Measurements from ENCODE around the gene RFX3.

The RFX3 gene

DNA sequence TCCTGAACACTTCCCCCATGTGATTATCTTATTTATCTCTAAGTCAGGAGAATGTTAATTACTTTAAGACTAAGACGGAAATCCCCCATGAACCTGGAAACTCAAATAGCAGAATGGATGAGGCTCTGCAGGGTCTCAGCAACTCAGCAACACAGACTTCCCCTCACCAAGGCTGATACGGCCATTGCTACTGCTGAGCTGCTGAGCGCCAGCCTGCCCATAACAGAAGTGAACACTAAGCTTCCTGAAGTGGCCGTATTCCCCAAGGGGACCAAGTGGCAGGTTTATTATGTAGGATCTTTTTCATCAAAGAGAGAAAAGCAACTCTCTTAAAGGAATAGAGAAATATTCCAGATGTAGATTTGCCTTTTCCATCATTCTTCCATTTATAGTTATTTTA, 311.1 kb downstream of the RFX3 start:
- no peak for DNase-seq (ENCODE audit: low read depth)

DNA sequence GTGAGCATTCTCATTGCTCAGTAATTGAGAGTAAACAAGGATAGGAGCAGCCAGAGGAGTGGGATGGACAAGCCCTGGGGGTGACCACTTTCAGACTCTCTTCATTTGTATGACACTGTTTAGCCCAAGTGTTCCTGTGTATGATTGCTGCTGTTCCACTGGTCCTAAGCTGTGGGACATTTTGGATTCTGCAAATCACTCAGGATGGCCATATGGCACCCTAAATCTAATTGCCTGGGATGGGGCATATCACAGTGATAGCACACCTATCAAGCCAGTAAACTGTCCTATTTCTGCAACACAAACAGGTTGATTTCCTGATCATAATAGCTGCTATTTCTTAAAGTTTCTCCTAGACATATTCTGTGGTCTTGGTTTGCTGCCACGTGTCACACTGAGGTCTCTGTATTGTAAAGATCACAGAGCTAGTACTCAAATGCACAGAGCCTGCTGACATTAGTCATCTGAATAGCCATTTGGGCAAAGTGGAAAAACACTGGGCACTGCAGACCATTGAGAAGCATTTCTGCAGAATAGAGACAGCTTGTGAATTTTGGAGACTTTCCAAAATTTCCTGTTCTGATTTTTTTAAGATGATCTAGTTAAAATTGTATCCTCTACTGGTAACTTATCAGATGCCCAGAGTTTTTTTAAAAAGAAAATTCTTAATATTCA, 320.2 kb downstream of the RFX3 start:
- no peak for DNase-seq (ENCODE audit: low read depth)

GRCh38 chr9:3200331-3200774, 325.4 kb downstream of the RFX3 start:
- DNase-seq (ENCODE audit: low read depth) = no peak

- DNase-seq (ENCODE audit: low read depth) = no peak
Measured at GRCh38 chr9:3193791-3194190, 332.0 kb downstream of the RFX3 start.

DNA sequence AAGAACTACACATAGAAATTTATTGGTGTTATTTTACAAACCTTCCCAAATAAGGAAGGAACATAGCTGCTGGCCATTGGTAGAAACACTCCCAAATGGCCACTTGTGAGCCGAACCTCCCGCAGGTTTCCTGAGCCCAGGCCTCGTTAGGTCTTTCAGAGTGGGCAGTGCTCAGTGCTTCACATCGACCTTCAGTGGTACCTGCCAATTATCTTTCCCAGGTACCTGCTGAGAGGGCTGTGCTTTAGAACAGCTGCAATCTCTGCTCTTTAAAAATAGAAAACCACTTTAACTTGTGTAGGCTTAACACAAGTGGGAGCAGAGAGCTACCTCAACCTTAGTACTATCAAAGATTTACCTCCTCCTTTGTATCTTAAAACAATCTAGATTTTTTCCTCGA, 334.1 kb downstream of the RFX3 start:
- DNase-seq (ENCODE audit: low read depth) = no peak

DNA sequence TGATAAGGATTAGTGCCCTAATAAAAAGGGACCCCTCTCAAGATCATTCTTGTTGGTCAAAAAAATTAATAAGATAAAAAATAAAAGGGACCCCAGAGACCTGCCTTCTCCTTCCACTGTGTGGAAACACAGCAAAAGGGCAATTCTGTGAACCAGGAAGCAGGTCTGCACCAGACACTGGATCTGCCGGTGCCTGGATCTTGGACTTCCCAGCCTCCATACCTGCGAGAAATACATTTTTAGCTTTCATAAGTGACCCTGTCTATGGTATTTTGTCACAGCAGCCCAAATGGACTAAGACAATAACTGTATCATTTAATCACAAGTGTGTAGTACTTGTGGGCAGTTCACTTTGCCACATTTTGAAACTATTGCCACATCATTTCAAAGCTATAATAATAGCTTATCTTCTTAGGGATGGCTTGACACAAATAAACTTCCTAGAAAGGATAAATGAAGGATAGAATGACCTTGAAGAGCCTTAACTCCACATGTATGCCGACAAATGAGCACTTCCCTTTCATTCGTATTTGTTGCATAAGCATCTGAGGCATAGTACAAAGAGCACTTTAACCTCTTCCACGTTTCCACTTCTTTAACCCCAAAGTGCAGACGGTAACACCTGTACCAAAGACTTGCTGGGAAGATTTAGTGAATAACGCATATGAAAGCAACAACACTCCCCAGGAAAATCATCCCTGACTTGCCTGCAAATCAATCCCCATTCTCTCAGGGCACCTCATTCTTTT, 336.5 kb downstream of the RFX3 start:
- no peak for DNase-seq (ENCODE audit: low read depth)

DNA sequence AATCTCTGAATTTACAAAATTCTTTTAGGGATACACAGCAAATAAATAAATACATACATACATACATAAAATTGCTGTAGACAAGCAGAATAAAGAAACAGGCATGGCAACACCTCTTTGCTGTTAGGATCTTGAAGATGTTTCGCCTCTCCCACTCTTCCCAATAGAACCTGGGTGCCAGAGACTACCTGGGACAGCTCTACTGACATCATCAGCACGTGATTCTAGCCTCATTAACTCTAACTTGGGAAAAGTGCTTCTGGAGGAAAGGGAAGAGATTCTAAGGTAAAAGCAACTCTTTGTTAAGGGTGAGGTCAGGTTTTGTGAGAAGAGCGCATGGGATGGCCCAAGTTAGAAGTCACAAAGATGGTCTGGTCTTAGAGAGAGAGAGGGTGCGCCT, 339.1 kb downstream of the RFX3 start:
- no peak for DNase-seq (ENCODE audit: low read depth)

- no peak for DNase-seq (ENCODE audit: low read depth)
Measured at GRCh38 chr9:3181049-3181953, 344.5 kb downstream of the RFX3 start.

DNA sequence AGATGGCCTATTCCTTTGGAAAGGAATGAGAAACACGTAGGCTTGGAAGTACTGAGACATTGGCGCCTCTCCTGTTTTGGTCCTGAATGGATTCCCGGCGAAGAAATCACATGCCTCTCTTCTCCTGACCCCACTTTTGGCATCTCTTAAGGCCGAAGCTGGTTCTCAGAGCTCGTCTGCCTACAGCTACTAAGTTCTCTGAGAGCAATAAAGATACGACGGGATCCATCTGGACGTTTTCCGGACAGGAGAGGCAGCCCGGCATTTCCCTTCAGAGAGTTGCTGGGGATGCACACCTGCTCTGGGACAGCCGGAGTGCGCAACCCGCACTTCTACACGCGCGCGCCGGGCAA, 345.1 kb downstream of the RFX3 start:
- DNase-seq (ENCODE audit: low read depth) = no peak

DNA sequence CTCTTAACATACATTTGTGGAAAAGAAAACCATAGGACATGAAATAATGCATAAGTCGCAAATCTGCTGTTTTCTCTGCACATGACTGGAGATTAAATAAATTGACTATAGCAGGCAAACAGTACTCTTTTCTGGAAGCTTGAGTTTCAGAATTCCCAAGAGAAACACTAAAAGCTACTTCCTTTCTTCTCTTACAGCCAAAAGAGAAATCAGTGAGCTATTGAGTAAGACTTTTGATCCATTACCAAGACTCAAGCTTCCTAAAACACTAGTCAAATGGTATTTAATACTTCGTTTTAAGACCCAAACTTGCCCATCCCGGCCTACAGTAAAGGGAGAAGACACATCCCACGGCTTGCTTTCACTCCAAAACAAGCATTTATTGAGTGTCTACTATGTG, 346.1 kb downstream of the RFX3 start:
- DNase-seq (ENCODE audit: low read depth) = no peak

DNA sequence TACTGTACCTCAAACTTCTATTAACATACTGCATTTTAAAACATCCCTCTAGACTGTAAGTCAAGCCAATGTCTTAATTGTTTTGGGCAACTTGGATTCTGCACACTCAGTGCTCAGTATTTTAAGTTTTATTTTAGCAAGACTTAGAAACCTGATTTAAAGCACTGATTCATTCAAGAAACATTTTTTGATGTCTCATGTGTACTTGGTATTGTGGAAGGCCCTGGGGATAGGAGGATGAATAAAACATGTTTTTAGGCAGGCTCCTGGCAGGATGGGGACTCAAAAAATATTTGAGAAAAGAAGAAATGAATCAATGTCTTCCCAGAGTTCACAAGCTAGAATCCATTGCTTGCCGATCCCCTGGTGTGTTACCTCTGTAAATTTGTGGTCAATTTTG, 347.9 kb downstream of the RFX3 start:
- no peak for DNase-seq (ENCODE audit: low read depth)

DNA sequence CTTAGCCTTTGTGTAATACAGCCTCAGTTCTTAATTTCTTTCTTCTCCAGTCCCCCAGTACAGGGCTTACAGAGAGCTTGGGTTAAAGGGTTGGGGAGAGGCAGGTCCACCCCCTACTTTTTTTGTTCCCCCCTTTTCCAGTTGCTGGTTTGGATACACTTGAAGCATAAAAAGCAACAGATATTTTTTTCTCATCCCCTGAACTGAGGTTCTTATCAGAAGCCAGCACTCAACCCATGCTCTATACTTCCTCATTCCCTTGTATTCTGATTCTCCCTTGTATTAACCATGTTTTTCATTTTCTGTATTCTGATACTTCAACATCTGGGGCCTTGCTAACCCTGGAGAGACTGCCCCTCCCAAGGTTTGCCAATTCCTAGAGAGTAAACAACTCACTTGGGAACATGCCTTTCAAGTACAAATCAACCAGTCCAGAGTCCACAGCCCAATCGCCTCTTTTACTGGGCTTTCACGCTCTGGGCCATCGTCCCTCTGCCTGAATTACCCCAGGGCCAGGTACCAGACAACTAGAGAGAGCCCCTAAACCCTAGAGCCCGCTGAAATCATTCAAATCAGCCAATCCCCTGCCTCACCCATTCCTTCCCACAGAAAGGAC, 348.5 kb downstream of the RFX3 start:
- DNase-seq (ENCODE audit: low read depth) = no peak

DNA sequence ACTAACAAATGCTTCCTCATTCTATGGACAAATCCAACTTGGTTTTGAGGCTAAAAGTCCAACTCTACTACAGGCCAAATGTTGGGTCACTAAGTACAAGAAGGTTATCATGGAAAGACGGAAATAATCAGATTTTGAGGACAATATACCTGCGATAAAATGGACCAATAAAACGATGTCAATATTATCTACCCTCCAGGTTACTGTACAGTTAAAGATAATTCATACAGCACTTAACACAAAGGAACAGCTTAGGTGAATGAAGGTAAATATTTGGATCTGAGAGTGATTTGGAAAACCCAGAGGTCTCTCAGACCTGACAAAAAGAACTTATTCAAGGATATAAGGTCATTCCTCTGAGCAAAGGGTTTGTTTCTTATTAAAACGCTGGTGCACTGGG, 352.4 kb downstream of the RFX3 start:
- DNase-seq (ENCODE audit: low read depth) = no peak

GRCh38 chr9:3170819-3171218, 355.0 kb downstream of the RFX3 start:
- DNase-seq (ENCODE audit: low read depth) = no peak

All from non-pigmented ciliary epithelial cell (primary cell).